Stimulated activated CD8-positive, alpha-beta memory T cell treated with anti-CD3 and anti-CD28 coated beads, Interleukin-12 subunit alpha, Interleukin-12 subunit beta, amount 100 ng/mL, for 1 hour (primary cell): Measurements from ENCODE around the gene RAF1.
"Not testable (repeated sequence)": the region's sequence is repeated elsewhere in the genome, so short reads cannot be mapped to it uniquely, and the experiment has no call there.

ENCODE experiments used
- DNase-seq: peaks from one replicate; pipeline ENCODE4 v3.0.0-alpha.2; 2020; ENCODE audit warnings: low read depth

The RAF1 gene

DNA sequence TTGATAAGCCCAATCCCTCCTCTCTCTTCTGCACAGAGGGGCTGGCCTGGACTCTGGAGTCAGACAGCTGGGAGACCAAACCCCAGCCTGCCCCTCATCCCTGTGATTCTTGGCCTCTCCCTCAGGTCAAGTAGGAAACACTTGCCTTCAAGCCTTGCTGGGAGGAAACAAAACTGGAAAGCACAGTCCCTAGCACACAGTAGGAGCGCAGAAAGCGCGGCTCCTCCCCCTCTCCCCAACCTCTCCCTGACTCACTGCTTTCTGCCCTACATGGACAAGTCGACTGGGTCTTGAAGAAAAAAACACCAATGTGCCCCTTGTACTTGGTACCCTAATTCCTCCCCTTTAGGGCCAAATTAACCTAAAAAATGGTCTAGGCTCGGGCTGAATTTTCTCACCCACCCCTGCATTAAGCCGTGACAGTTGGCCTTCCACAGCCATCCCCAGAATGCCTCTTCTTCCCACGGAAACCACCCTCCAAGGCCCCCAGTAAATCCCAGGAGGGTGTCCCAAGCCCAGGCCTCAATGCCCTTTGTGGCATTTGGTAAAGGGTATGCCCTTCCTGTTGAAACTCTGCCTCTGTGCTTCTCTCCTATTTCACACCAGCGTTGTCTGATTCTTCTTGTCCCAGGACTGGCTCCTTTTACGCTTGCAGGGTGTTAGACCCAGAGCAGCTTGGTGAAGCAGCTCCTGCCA is 11.3 kb upstream of the RAF1 start:
- no peak for DNase-seq

DNA sequence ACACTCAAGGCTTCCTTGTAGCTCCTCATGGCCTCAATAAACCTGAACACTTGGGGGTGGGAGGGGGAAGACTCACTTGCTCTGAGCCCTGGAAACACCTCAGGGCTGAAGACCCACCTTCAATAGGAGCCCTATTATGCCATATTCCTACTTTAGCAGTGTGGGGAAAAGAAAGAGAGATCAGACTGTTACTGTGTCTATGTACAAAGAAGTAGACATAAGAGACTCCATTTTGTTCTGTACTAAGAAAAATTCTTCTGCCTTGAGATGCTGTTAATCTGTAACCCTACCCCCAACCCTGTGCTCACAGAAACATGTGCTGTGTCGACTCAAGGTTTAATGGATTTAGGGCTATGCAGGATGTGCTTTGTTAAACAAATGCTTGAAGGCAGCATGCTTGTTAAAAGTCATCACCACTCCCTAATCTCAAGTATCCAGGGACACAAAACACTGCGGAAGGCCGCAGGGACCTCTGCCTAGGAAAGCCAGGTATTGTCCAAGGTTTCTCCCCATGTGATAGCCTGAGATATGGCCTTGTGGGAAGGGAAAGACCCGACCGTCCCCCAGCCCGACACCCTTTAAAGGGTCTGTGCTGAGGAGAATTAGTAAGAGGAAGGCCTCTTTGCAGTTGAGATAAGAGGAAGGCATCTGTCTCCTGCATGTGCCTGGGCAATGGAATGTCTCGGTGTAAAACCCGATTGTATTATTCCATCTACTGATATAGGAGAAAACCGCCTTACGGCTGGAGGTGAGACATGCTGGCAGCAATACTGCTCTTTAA is 10.2 kb upstream of the RAF1 start:
- DNase-seq = not testable (repeated sequence)

DNA sequence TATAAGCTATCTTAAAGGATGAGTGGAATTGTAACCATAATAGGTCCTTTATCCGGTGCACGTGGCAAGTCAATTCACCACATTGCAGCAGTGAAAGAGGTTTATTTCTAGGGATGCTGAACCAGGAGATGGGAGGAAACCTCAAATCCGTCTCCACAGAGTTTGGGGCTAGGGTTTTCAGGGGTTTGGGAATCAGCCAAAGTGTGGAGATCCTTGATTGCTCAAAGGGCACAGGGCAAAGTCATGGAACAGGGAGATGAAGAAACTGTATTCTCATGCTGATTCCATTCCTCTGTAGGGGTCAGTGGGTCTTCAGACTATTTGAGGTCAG is 7.2 kb upstream of the RAF1 start:
- DNase-seq = no peak

DNA sequence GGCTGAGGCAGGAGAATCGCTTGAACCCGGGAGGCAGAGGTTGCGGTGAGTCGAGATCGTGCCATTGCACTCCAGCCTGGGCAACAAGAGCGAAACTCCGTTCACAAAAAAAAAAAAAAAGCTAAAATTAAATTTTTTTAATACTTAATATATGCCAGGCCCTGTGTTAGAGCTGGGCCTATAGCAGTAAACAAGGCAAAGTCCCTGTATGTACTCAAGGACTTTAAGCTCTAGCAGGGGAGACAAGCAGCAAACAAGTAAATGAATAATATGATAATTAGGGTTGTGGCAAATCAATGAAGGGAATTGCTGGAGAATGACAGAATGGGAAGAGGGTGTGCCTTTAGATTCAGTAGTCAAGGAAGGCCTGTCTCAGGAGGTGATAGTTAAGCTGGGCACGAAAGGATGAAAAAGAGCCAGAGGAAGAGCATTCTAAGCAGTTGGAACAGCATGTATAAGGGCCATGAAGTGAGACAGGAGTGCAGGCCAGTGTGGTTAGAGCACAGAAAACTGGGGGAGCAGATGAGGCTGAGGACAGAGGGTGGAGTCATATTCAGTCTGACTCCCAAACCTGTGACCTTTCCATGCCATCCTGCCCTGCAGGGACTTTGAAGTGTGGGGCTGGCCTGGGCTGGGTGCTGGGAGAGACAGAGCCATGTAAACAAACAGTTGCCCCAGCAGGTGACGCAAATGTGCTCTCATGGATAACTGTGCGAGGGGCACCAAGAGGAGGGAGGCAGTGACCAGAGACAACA is 6.6 kb upstream of the RAF1 start:
- no peak for DNase-seq

- no peak for DNase-seq
Measured at GRCh38 chr3:12663401-12663935, 449 bp downstream of the RAF1 start.

DNA sequence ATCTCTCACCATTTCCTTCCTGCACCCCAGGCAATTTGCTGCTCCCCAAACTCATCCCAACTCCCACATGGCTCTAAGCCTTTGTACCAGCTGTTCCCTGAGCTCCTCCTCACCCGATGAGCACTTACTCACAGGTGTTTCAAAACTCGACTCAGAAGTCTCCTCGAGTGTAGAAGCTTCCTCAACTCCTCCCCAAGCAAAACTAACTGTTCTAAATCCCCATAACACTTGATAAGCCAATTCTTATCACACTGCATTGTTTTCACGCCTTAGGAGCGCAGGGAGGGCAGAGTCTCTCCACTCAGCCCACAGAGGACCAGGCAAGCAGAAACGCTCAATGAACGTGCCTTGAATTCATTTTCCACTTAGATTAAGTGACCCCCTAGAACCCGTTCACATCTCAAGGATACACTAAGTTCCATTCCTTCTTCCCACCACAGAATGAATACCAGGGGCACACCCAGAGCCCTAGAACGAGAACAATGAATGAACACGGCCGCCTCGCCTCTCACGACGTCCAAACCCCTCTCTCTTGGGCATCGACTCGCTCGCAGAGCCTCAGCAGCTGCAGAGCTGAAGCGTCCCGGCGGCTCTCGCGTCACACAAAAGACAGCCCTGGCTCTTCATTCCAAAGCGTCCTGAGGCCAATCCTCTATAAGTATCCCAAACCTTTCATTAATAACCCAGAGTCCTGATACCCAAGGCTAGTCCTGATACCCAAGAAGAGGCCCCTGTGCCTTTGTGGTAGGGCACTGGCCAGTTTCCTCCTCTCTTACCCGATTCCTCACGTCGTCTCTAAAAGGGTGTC is 1.1 kb downstream of the RAF1 start:
- peak; percentile 10 for DNase-seq

DNA sequence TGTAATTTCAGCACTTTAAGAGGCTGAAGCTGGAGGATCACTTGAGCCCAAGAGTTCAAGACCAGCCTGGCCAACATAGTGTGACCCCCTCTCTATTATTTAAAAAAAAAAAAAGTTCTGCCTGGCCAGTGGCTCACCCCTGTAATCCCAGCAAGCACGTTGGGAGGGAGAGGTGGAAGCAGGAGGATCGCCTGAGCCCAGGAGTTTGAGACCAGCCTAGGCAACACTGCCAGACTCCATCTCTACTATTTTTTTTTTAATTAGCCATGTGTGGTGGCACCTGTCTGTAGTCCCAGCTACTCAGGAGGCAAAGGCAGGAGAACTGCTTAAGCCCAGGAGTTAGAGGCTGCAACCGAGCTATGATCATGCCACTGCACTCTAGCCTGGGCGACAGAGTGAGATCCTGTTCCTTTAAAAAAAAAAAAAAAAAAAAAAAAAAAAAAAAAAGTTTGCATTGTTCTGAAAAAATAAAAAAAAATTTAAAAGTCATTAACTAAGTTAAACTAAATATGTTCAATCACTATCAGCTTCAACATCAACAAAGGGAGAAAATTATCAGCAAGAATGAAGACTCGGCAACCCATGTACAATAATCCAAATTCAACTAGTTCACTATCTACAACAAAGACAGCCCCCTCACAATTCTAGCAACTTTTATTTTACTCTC is 1.9 kb downstream of the RAF1 start:
- DNase-seq = no peak

GRCh38 chr3:12661375-12661774 is 2.5 kb downstream of the RAF1 start:
- not testable (repeated sequence) for DNase-seq

DNA sequence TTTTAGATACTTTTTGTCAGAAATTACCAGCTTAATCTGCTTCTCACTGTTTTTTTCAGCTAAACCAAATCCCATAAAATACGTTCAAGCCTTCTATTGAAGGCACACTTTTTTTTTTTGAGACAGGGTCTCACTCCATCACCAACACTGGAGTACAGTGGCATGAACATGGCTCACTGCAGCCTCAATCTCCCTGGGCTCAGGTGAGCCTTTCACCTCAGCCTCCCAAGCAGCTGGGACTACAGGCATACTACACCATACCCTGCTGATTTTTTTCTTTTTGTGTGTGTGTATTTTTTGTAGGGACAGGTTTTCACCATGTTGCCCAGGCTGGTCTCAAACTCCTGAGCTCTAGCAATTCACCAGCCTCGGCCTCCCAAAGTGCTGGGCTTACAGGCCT is 3.7 kb downstream of the RAF1 start:
- DNase-seq = no peak

GRCh38 chr3:12659316-12660015 is 4.5 kb downstream of the RAF1 start:
- DNase-seq = no peak

DNA sequence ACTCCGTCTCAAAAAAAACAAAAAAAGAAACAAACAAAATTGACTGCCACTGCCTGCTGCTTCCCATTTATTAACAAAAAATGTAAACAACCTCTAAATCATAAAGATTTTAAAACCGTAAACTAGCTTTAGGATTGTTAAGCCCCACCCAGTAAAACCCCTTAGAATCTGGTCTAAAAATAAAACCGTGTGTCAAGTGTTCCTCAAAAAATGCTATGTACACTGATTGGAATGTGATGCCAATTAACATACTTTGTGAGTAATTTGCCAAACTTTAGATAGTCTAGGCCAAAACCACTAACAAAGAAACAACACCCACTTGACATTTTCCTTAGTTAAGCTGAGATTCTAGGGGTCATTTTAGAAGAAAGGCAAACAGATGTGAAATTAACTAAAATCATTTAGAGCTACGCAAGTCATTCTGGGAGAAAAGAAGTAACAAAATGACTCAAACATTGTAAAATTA is 5.3 kb downstream of the RAF1 start:
- no peak for DNase-seq

DNA sequence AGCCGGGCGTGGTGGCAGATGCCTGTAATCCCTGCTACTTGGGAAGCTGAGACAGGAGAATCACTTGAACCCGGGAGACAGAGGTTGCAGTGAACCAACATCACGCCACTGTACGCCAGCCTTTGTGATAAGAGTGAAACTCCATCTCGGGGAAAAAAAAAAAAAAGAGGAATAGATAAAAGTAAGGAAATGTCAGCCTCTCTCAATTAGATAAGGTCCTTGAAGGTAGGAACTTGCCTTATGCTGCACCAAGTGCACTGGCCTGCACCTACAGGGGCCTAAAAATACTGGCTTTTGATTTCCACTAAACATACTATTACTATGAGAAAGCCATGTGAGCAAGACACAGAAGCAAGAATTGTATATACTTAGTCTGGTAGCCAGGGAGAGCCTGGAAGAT is 7.1 kb downstream of the RAF1 start:
- DNase-seq = no peak

DNA sequence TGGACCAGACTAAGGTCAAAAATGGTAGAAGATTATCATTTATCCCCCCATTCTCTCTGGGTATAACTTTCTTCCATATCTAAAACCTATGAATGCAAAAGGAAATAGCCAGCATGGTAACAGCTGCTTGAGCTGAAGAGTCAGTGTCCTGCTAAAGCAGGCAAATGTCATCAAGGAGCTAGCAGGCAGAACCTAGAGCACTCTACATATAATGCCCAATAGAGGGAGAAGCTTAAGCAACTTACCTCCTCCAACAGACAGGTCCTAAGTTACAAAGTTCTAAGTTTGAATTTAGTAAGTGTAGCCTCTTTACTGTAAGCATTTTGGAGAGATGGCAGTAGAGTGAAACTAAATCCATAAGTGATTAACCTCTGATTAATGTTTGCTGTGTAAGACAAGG is 7.7 kb downstream of the RAF1 start:
- DNase-seq = no peak

GRCh38 chr3:12655701-12656100 is 8.2 kb downstream of the RAF1 start:
- DNase-seq = no peak

GRCh38 chr3:12653747-12654146 is 10.2 kb downstream of the RAF1 start:
- no peak for DNase-seq

GRCh38 chr3:12648384-12648959 is 15.4 kb downstream of the RAF1 start:
- DNase-seq = no peak

- DNase-seq = no peak
Measured at GRCh38 chr3:12644331-12644937, 19.5 kb downstream of the RAF1 start.

DNA sequence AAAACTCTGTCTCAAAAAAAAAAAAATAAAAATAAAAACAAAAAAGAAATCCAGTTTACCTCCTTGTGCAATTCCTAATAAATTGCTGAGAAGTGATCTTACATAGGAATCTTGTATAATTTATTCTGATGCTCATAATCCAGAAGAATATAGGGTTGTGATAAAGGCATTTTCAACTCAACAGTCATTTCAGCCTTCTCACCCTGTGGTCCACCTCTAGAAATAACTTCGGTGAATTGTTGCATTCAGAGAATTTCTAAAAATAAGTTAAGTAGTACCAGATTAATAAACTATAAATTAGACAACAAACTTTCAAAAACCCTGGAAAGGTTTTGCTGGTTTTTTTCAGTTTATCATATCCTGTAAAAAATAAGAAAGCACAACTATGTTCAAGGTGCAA is 20.2 kb downstream of the RAF1 start:
- no peak for DNase-seq

DNA sequence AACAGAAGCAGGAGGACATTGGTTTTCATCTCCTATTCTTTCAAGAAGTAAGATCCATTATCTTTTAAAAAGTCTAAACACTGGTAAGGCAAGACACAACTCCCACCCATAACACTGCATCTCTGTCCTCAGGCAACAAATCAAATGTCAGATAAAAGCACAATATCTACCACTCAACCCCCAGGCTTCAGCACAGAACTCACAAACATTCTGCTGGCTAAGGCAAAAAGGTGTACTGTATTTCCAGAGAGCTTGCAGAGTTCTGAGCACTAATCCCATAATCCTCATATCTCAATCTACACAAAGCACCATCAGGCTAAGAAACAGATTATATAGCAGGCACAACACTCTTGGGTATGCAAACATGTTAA is 20.9 kb downstream of the RAF1 start:
- no peak for DNase-seq

DNA sequence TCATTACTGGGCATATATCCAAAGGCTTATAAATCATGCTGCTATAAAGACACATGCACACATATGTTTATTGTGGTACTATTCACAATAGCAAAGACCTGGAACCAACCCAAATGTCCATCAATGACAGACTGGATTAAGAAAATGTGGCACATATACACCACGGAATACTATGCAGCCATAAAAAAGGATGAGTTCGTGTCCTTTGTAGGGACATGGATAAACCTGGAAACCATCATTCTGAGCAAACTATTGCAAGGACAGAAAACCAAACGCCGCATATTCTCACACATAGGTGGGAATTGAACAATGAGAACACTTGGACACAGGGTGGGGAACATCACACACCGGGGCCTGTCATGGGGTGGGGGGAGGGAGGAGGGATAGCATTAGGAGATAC is 23.1 kb downstream of the RAF1 start:
- DNase-seq = not testable (repeated sequence)
